Cardiac fibroblast (primary cell): Measurements from ENCODE around the gene BCL11B.

Experiments used
- DNase-seq, 2 donors: peaks; one replicate each; pipeline versions ENCODE4 v3.0.0 to v3.0.0-alpha.2; 2010; ENCODE audit warnings: low read depth in 2 of 2
- H3K4me3 ChIP-seq, 2 donors: replicated peaks in 1 of 2; 1 replicate in 1 of 2; 2 replicates in 1 of 2; pipeline ENCODE4 v1.5.1; 2011; ENCODE audit warnings: low read depth in 2 of 2, low read length in 2 of 2, mild to moderate bottlenecking in 2 of 2, moderate library complexity in 1 of 2
- TF ChIP-seq, protein P1 (sequence below): IDR thresholded peaks from one replicate; pipeline ENCODE4 v1.5.1; 2011; ENCODE audit warnings: low read depth, mild to moderate bottlenecking, low read length, inconsistent platforms

BCL11B gene

DNA sequence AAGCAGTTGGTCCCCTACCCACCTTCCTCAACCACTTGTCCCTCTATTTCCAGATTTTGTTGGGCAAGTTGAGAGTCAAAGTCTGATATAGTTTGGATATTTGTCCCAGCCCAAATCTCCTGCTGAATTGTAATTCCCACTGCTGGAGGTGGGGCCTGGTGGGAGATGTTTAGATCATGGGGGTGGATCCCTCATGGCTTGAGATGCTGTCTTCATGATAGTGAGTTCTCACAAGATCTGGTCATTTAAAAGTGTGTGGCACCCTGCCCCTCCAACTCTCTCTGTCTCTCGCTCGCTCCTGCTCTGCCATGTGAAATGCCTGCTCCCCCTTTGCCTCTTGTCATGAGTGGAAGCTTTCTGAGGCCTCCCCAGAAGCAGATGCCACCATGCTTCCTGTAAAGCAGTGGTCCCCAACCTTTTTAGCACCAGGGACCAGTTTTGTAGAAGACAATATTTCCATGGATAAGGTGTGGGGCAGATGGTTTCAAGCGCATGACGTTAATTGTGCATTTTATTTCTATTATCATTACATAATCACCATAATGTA lies 37.3 kb upstream of the BCL11B start:
- no peak overlapping the region for H3K4me3 ChIP-seq
- no peak for DNase-seq
- TF ChIP-seq, protein P1, sequence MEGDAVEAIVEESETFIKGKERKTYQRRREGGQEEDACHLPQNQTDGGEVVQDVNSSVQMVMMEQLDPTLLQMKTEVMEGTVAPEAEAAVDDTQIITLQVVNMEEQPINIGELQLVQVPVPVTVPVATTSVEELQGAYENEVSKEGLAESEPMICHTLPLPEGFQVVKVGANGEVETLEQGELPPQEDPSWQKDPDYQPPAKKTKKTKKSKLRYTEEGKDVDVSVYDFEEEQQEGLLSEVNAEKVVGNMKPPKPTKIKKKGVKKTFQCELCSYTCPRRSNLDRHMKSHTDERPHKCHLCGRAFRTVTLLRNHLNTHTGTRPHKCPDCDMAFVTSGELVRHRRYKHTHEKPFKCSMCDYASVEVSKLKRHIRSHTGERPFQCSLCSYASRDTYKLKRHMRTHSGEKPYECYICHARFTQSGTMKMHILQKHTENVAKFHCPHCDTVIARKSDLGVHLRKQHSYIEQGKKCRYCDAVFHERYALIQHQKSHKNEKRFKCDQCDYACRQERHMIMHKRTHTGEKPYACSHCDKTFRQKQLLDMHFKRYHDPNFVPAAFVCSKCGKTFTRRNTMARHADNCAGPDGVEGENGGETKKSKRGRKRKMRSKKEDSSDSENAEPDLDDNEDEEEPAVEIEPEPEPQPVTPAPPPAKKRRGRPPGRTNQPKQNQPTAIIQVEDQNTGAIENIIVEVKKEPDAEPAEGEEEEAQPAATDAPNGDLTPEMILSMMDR, result no peak

DNA sequence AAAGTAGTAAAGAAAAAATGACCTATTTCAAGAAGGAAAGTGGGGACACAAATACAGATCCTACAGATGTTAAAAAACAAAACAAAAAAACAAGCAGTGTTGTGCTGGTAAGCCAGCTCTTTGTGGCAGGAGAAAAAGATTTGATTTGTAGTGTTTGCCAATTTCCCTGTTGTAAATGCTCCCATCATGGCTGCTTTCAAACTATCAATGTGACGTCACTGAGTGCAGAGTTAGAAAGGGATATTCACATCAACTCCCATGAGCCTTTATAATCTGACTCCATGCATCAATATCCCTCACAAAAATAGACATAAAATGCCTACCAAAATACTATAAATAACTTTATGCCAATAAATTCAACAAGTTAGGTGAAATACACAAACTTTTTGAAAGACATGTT lies 32.2 kb upstream of the BCL11B start:
- no peak for DNase-seq
- H3K4me3 ChIP-seq, result no peak overlapping the region

DNA sequence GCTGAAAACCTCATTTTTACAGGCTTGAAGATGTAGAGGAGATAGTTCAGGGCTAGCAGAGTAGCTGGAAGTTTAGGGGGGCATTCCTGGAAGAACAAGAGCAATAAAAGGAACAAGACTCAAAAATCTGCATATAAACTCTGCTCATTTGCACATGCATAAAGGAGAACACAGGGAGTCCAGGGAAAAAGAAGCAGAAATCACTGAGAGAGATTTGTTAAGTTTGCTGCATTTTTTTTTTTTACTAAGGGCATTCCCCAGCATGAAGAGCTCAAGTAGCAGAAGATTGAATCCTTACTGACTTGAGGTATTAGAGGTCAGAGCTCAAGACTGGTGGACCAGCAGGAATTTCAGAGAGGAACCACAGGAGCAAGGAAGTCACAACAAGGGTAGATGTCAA lies 28.2 kb upstream of the BCL11B start:
- DNase-seq, result no peak
- TF ChIP-seq, protein P1, result no peak
- no peak overlapping the region for H3K4me3 ChIP-seq

More for the DNA sequence above, 32.2 kb upstream of the BCL11B start:
- TF ChIP-seq, protein P1, result no peak

DNA sequence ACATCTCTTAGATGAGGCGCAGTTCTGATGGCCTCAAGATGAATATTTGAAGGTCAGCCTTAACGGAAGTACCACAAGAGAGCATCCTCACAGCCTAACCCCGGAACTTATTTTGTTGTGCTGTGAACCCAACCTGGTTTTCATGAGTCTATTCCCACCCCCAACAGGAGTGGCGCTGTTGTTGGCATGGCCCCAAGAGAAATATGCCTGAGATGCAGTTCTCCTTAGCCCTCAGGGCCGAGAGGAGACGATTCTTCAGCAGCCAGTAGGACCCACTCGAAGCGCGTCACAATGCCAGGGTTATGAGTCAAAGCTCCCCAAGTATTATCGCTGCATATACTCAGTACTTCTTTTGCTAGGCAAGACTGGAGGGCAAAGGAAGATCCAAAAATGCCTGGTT lies 24.5 kb upstream of the BCL11B start:
- DNase-seq, result no peak
- TF ChIP-seq, protein P1, result no peak
- H3K4me3 ChIP-seq, result no peak overlapping the region

DNA sequence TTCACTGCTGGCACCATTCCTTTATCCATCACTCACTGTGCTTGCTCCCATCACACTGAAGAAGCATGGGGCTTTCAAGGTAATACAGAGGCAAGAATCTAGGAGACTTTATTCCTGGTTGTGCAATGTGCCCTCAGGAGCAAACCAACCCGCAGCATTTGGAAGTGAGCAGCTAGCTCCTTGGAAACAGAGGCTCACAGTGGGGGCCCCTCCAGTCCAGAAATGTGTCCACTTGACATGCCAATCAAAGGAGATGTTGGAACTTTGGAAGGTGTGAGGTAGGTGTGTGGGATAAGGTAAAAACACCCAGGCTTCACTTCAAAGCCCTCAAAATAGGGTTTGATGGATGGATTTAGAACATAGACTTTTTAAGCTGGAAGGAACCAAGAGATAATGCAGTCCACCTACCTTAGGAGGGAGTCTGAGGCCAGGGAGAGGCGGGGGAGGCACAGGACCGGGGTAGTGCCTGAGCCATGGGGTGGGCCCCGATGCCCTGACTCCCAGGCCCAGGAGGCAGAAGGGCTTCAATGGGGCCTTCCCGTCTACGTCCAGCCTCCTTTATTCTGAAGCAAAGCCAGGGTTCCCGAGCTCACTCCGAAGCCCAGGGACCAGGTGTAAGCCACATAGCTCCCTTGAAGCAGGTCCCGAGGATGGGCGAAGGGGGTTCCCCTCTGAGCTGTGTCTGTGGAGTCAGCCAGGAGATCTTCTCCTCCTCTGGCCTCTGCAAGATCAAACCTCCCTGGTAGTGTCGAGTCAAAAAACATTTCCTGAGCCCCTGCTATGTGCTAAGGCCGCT lies 17.6 kb upstream of the BCL11B start:
- TF ChIP-seq, protein P1, result no peak

DNA sequence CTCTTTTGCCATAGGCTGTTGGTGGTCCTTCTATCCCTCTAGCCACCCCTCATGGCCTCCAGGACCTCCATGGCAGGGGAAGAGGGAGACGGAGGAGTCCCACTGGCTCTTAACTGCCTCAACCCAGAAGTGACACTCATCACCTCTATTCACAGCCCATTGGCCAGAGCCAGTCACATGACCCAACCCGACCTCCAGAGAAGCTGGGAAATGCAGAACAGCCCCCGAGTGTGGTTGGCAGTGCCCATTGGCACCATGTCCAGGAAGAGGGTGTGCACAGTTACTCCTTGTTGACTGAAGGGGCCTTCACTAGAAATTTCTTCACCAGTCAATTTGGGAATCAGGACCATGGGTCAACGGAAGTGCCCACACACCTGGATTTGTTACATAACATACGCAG lies 17.0 kb upstream of the BCL11B start:
- no peak for DNase-seq

More for the DNA sequence above, 17.6 kb upstream of the BCL11B start:
- no peak for DNase-seq
- H3K4me3 ChIP-seq, result no peak overlapping the region

More for the DNA sequence above, 17.0 kb upstream of the BCL11B start:
- no peak overlapping the region for H3K4me3 ChIP-seq
- TF ChIP-seq, protein P1, result no peak
